Breast epithelium (tissue), 3 donors: ENCODE data around the gene PRPF31.

Experiments
- CTCF ChIP-seq, 3 donors: fragments of 450-650 bp; IDR thresholded peaks; one replicate each; pipeline ENCODE4 v1.5.1; 2016 to 2017; ENCODE audit warnings: antibody characterized with exemption in 3 of 3, mild to moderate bottlenecking in 3 of 3, moderate library complexity in 3 of 3
- POLR2A ChIP-seq: fragments of 450-650 bp; IDR thresholded peaks from one replicate; pipeline ENCODE4 v1.6.1; 2016; ENCODE audit warnings: antibody characterized with exemption, mild to moderate bottlenecking, moderate library complexity
- POLR2AphosphoS5 ChIP-seq, 3 donors: sonication (generic); formaldehyde crosslinking; IDR thresholded peaks; one replicate each; pipeline ENCODE4 v1.6.1; 2017; ENCODE audit warnings: antibody characterized with exemption in 3 of 3

GRCh38 chr19:54162884-54163283, 47.3 kb downstream of the PRPF31 start:
- TF ChIP-seq POLR2AphosphoS5 (IDR thresholded peaks at IDR 0.05) (no peak), POLR2A (no peak), CTCF (IDR thresholded peaks at IDR 0.05) (no peak)
